ENCODE results near the gene AMPD3. TPM values are rescaled to one million over a fixed set of nuclear protein-coding genes. Genes with fewer than 3 reads are reported as not detected.

The AMPD3 gene
- total RNA-seq, 1 donor from 2014 or later, result 3.4 TPM

DNA sequence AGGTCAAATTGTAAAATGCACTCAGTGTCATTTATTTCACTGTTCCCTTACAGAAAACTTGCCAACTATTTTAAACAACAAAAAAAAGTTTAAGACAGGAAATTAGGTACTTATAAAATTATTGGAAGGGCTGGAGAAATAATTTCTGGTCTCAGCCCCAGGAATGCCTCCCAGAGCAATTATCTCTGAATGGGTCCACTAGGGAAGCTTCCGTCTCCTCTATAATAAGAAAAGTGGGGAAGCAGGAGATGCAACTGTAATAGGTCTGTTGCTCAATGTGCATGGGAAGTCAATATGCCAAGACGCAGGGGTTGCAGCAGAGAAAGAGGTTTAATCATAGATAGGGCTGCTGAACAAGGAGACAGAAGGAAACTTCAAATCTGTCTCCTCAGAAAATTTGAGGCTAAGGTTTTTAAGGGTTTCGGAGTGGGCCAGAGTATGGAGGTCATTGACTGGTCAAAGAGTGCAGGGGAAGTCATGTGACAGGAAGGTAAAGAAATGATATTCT, 96.8 kb downstream of the AMPD3 start:
- no peak overlapping the region for H3K27ac ChIP-seq (replicated peaks)
- no peaks in the 10 kb centered on the region for H3K36me3 ChIP-seq
- TF ChIP-seq, protein P1, sequence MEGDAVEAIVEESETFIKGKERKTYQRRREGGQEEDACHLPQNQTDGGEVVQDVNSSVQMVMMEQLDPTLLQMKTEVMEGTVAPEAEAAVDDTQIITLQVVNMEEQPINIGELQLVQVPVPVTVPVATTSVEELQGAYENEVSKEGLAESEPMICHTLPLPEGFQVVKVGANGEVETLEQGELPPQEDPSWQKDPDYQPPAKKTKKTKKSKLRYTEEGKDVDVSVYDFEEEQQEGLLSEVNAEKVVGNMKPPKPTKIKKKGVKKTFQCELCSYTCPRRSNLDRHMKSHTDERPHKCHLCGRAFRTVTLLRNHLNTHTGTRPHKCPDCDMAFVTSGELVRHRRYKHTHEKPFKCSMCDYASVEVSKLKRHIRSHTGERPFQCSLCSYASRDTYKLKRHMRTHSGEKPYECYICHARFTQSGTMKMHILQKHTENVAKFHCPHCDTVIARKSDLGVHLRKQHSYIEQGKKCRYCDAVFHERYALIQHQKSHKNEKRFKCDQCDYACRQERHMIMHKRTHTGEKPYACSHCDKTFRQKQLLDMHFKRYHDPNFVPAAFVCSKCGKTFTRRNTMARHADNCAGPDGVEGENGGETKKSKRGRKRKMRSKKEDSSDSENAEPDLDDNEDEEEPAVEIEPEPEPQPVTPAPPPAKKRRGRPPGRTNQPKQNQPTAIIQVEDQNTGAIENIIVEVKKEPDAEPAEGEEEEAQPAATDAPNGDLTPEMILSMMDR (IDR thresholded peaks at IDR 0.05; ENCODE audit: borderline replicate concordance), result no peak
- no peak overlapping the region for H3K4me3 ChIP-seq
- no peaks in the 10 kb centered on the region for H3K4me1 ChIP-seq
- H3K27me3 ChIP-seq (ENCODE audit: low read depth), result no peaks in the 10 kb centered on the region
- intact Hi-C loops (cut with micrococcal nuclease), result no loop called here
- DNase-seq, result no peak
- no peaks in the 10 kb centered on the region for H3K9me3 ChIP-seq (replicated peaks)

DNA sequence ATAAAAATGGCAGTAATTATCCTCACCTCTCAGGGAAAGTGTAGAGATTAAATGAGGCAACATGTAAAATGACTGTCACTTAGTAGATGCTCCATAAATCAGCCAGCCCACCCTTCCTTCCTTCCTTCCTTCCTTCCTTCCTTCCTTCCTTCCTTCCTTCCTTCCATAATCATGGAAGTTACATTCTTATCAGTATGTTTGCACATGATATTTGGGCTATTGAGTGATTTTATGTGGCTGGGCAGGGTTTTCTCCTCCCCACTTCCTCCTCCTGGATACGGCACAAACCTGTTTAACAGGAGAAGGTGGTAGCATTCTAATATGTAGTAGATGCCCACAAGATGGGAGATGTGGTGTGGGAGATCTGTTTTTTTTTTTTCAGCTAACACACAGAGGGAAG, 101.5 kb downstream of the AMPD3 start:
- Histone ChIP-seq H3K36me3 (no peaks in the 10 kb centered on the region), H3K27ac (replicated peaks) (no peak overlapping the region), H3K27me3 (ENCODE audit: low read depth) (no peaks in the 10 kb centered on the region), H3K9me3 (replicated peaks) (no peaks in the 10 kb centered on the region), H3K4me3 (no peak overlapping the region), H3K4me1 (no peaks in the 10 kb centered on the region)
- TF ChIP-seq, protein P1 (IDR thresholded peaks at IDR 0.05; ENCODE audit: borderline replicate concordance), result no peak
- DNase-seq, result no peak
- intact Hi-C loops (cut with micrococcal nuclease), result no loop called here

Other genes with a start within 250 kb of the AMPD3 start
- 17.8 TPM for gene SBF2, start 161.0 kb upstream of the AMPD3 start, total RNA-seq
- 14.2 TPM for gene ADM, start 150.2 kb upstream of the AMPD3 start, total RNA-seq
- 39.2 TPM for gene RNF141, start 85.9 kb downstream of the AMPD3 start, total RNA-seq
- gene LYVE1, start 113.4 kb downstream of the AMPD3 start, total RNA-seq, result 41.1 TPM
- 5.1 TPM for gene IRAG1, start 238.5 kb downstream of the AMPD3 start, total RNA-seq

Measured in left ventricle myocardium inferior (tissue), 1 donor.